NCI-H748 (cell line): ENCODE results near the gene COL4A3.

Experiments used
- DNase-seq: peaks from one replicate; lab custom pipeline; 2025; ENCODE audit not compliant: unreplicated experiment; lab: John Stamatoyannopoulos, UW

Gene COL4A3

GRCh38 chr2:227163998-227164762 lies at the start of gene COL4A3, which contains the start of gene COL4A4:
TSS of gene COL4A3 (plus strand) at chr2:227164624. CDS start at chr2:227164727, 103 bp downstream.
TSS of gene COL4A4 (minus strand) at chr2:227164205. CDS start at chr2:227147483, 16,722 bp downstream.
- DNase-seq, result peak; percentile 70

- DNase-seq, result peak; percentile 15
These were observed 48.7 kb upstream of the COL4A3 start for GRCh38 chr2:227115761-227116160.

GRCh38 chr2:227117027-227117426 lies 47.4 kb upstream of the COL4A3 start:
- no peak for DNase-seq

GRCh38 chr2:227117852-227118251 lies 46.6 kb upstream of the COL4A3 start:
- DNase-seq, result no peak

GRCh38 chr2:227118353-227118752 lies 46.1 kb upstream of the COL4A3 start:
- DNase-seq, result no peak

GRCh38 chr2:227123697-227124096 lies 40.7 kb upstream of the COL4A3 start:
- DNase-seq, result no peak

GRCh38 chr2:227124811-227125210 lies 39.6 kb upstream of the COL4A3 start:
- DNase-seq, result peak; percentile 34

- peak; percentile 12 for DNase-seq
These were observed 38.9 kb upstream of the COL4A3 start for GRCh38 chr2:227125506-227125905.

- DNase-seq, result peak; percentile 87
These were observed 37.2 kb upstream of the COL4A3 start for GRCh38 chr2:227127201-227127600.

- no peak for DNase-seq
These were observed 33.8 kb upstream of the COL4A3 start for GRCh38 chr2:227130636-227131035.

GRCh38 chr2:227132986-227133385 lies 31.4 kb upstream of the COL4A3 start:
- DNase-seq, result no peak

GRCh38 chr2:227134591-227134990 lies 29.8 kb upstream of the COL4A3 start:
- DNase-seq, result no peak

- no peak for DNase-seq
These were observed 23.1 kb upstream of the COL4A3 start for GRCh38 chr2:227141301-227141700.

- DNase-seq, result no peak
These were observed 20.5 kb upstream of the COL4A3 start for GRCh38 chr2:227143895-227144294.

- DNase-seq, result no peak
These were observed 18.0 kb upstream of the COL4A3 start for GRCh38 chr2:227146456-227146855.

- no peak for DNase-seq
These were observed 17.4 kb upstream of the COL4A3 start for GRCh38 chr2:227147023-227147422.

GRCh38 chr2:227148106-227148505 lies 16.3 kb upstream of the COL4A3 start:
- no peak for DNase-seq

- DNase-seq, result peak; percentile 32
These were observed 14.0 kb upstream of the COL4A3 start for GRCh38 chr2:227150222-227150936.

- no peak for DNase-seq
These were observed 12.2 kb upstream of the COL4A3 start for GRCh38 chr2:227152093-227152766.

GRCh38 chr2:227153307-227153706 lies 11.1 kb upstream of the COL4A3 start:
- DNase-seq, result no peak

- DNase-seq, result no peak
These were observed 10.5 kb upstream of the COL4A3 start for GRCh38 chr2:227153758-227154486.
